NCI-H1436 (cell line): ENCODE data around the gene UNC13A.

Experiments used
- DNase-seq: peaks from one replicate; lab custom pipeline; 2025; lab: John Stamatoyannopoulos, UW

UNC13A gene

DNA sequence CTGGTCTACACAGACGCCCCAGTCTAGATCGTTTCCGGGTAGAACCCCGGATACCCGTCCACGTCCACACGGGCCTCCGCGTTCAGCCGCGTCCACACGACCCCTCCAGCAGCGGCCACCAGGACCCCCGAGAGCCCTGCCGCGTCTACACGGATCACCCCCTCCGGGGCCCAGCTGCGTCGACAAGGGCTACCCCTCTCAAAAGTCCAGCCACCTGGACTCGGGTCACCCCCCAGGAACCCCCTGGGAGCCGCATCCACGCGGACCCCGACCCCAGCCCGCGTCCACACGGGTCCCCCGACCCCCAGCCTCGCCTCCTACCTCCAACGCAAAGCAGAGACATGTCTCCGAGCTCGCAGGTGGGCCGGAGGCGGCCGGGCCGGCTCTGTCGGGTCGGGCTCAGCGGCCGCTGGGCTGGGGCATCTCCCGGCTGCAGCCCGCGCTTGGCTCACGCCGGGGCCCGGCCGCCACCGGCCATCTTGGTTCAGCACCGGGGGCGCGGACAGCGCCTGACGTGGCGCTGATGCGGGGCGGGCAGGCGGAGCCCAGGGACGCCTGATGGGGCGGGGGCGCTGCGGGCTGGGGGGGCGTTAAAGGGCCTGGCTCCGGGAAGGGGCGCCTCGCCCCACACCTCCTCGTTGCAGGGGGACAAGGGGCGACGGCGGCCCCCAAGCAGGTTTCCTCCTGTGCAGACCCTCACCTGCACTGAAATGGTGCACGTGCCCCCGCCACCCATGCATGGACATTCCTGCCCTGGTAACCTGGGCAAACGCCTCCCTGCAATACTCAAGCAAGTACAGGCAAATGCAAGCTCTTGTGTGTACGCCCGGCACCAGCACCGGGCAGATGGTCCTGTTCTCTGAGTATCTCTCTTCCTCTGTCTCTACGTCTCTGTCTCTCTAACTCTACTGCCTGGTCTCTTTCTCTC is at the start of gene UNC13A:
Gene UNC13A, minus strand, starts transcription at position 498 of the 928 bp plus-strand sequence. Its CDS starts 155 bp downstream, at position 343.
- peak; percentile 42 for DNase-seq

- no peak for DNase-seq
Measured at GRCh38 chr19:17737690-17738153, 49.6 kb upstream of the UNC13A start.

- DNase-seq: no peak
Measured at GRCh38 chr19:17735410-17735809, 47.3 kb upstream of the UNC13A start.

- DNase-seq: no peak
Measured at GRCh38 chr19:17734146-17734545, 46.0 kb upstream of the UNC13A start.

DNA sequence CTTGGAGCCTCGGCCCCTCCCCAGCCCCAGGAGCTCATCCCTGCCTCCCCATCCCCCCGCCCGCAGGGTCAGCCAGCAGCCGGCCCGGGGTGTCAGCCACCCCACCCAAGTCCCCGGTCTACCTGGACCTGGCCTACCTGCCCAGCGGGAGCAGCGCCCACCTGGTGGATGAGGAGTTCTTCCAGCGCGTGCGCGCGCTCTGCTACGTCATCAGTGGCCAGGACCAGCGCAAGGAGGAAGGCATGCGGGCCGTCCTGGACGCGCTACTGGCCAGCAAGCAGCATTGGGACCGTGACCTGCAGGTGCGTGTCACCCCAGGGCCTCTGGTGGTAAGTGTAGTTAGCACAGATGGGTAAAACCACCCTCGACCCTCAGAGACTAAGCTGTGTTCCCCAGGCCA is 45.0 kb upstream of the UNC13A start:
- no peak for DNase-seq

GRCh38 chr19:17727843-17728242 is 39.7 kb upstream of the UNC13A start:
- DNase-seq: no peak

DNA sequence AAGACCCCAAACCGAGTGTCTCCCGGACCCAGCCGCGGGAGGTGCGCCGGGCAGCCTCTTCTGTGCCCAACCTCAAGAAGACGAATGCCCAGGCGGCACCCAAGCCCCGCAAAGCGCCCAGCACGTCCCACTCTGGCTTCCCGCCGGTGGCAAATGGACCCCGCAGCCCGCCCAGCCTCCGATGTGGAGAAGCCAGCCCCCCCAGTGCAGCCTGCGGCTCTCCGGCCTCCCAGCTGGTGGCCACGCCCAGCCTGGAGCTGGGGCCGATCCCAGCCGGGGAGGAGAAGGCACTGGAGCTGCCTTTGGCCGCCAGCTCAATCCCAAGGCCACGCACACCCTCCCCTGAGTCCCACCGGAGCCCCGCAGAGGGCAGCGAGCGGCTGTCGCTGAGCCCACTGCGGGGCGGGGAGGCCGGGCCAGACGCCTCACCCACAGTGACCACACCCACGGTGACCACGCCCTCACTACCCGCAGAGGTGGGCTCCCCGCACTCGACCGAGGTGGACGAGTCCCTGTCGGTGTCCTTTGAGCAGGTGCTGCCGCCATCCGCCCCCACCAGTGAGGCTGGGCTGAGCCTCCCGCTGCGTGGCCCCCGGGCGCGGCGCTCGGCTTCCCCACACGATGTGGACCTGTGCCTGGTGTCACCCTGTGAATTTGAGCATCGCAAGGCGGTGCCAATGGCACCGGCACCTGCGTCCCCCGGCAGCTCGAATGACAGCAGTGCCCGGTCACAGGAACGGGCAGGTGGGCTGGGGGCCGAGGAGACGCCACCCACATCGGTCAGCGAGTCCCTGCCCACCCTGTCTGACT is 39.0 kb upstream of the UNC13A start:
- DNase-seq: no peak

GRCh38 chr19:17726136-17726741 is 38.1 kb upstream of the UNC13A start:
- DNase-seq: no peak

GRCh38 chr19:17725422-17726078 is 37.4 kb upstream of the UNC13A start:
- DNase-seq: no peak

GRCh38 chr19:17724655-17725054 is 36.5 kb upstream of the UNC13A start:
- DNase-seq: no peak

GRCh38 chr19:17722655-17723240 is 34.6 kb upstream of the UNC13A start:
- DNase-seq: no peak

- DNase-seq: no peak
Measured at GRCh38 chr19:17721821-17722220, 33.7 kb upstream of the UNC13A start.

GRCh38 chr19:17721111-17721628 is 33.0 kb upstream of the UNC13A start:
- no peak for DNase-seq

- no peak for DNase-seq
Measured at GRCh38 chr19:17720440-17720839, 32.3 kb upstream of the UNC13A start.

DNA sequence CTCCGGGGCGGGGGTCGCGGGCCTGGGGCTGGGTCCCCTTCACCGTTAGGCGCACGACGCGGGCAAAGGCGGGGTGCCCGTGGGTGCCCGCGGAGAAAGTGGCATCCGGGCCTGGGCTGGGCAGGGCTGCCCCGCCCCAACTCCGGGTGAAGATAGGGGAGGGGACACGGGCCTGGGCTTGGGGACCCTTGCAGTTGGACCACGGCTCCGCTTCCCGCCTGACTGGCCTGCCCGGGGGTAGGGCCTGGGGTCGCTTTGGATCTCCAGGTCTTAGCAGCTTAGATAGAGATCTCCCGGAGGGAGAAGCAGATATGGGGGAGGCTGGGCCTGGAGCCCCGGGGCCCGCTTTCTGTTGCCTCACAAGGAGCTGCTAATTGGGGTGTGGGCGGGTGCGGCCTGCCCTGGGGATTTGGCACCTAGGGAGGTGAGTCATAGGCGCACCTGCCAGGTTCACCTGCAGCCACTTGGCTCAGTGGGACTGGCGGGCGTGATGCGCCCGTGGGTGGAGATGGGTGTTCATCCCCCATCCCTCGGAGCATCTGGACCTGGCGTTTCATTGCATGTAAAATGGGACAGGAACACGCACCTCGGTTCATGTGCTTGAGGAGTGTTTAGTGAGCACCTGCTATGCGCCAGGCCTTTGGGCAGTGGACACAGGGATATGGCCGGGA is 31.7 kb upstream of the UNC13A start:
- DNase-seq: peak; percentile 77

- DNase-seq: peak; percentile 49
Measured at GRCh38 chr19:17718947-17719711, 31.0 kb upstream of the UNC13A start, which contains the start of gene MAP1S. Gene MAP1S (plus strand): TSS chr19:17719480. CDS start chr19:17719503, 23 bp downstream.

DNA sequence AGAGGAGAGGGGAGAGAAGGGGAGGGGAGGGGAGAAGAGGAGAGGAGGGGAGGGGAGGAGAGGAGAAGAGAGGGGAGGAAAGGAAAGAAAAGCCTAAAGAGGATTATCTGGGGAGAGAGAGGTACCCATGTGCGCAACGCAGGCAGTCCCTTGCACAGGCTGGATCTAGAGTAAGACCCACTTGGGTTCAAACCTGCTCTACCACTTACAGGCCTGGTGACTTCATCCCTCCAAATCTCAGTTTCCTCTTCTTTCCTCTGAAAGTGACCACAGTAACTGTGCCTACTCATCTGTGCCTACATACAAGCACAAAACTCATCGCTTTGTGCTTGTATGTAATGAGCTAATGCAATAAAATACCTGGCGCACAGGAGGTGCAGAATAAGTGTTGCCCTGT is 30.4 kb upstream of the UNC13A start:
- DNase-seq: no peak

- DNase-seq: no peak
Measured at GRCh38 chr19:17716309-17716929, 28.3 kb upstream of the UNC13A start.

GRCh38 chr19:17711851-17712250 is 23.7 kb upstream of the UNC13A start:
- no peak for DNase-seq
